Activated CD8-positive, alpha-beta T cell treated with anti-CD3 and anti-CD28 coated beads, Interleukin-2, amount 10 ng/mL, durations not matched to agents 7 days and 5 days (primary cell): ENCODE data around the gene XYLB. TPM values are rescaled to one million over a fixed set of nuclear protein-coding genes. Genes with fewer than 3 reads are reported as not detected.
"Not testable (repeated sequence)": the region's sequence is repeated elsewhere in the genome, so short reads cannot be mapped to it uniquely, and the experiment has no call there.

Experiments used
- ATAC-seq: fragments of 150-1000 bp; cut with Tn5 transposase; one replicate; pipeline ENCODE4 v1.10.0; 2021; ENCODE audit warnings: moderate library complexity
- CTCF ChIA-PET: fragments of 350-600 bp; sonication (Branson Sonifier 250); formaldehyde crosslinking; loops from one replicate; lab custom pipeline; 2021; ENCODE audit warnings: antibody characterized with exemption; lab: Charles Lee
- POLR2A ChIA-PET: fragments of 350-600 bp; sonication (Branson Sonifier 250); formaldehyde crosslinking; loops from one replicate; lab custom pipeline; 2021; ENCODE audit warnings: antibody characterized with exemption; lab: Charles Lee
- DNase-seq: peaks from one replicate; pipeline ENCODE4 v3.0.0-alpha.2; 2020
- H3K27ac Mint-ChIP-seq: one replicate; pipeline ENCODE4 v1.8.0; 2021; ENCODE audit warnings: mild to moderate bottlenecking, mixed read lengths
- H3K27me3 Mint-ChIP-seq: one replicate; pipeline ENCODE4 v1.8.0; 2021; ENCODE audit warnings: low read depth, mixed read lengths
- H3K36me3 Mint-ChIP-seq: one replicate; pipeline ENCODE4 v1.8.0; 2021; ENCODE audit warnings: low read depth, mixed read lengths
- H3K4me1 Mint-ChIP-seq: one replicate; pipeline ENCODE4 v1.8.0; 2021; ENCODE audit warnings: low read depth, mixed read lengths
- H3K4me3 Mint-ChIP-seq: one replicate; pipeline ENCODE4 v1.8.0; 2021; ENCODE audit warnings: mild to moderate bottlenecking, mixed read lengths
- H3K9me3 Mint-ChIP-seq: one replicate; pipeline ENCODE4 v1.8.0; 2022; ENCODE audit warnings: mixed read lengths; ENCODE audit not compliant: insufficient read depth
- total RNA-seq, 2 experiments: library from RNA; stranded (reverse); gene quantifications; one replicate each; pipeline ENCODE4 v1.2.3, GENCODE V29; 2021

XYLB gene
- total RNA-seq, 2 experiments from 2014 or later = 5.3 to 6.1 TPM

- POLR2A ChIA-PET = interaction anchor here (0.8 kb wide), 1 partner anchor 15 kb away, joined by 3 read pairs; no protein-coding TSS in a partner anchor
- Mint-ChIP-seq H3K4me3 (no peak overlapping the region), H3K36me3 (no peaks in the 10 kb centered on the region), H3K27me3 (peaks cover 2% of the 10 kb centered on the region), H3K9me3 (no peaks in the 10 kb centered on the region), H3K4me1 (no peaks in the 10 kb centered on the region), H3K27ac (no peak overlapping the region)
- CTCF ChIA-PET = no interaction called here
- ATAC-seq (no peak), DNase-seq (no peak)
Measured at GRCh38 chr3:38314112-38314763, 32.3 kb upstream of the XYLB start.

GRCh38 chr3:38314764-38315487 lies 31.7 kb upstream of the XYLB start:
- Mint-ChIP-seq H3K4me1 (no peaks in the 10 kb centered on the region), H3K9me3 (no peaks in the 10 kb centered on the region), H3K27ac (no peak overlapping the region), H3K4me3 (no peak overlapping the region), H3K36me3 (no peaks in the 10 kb centered on the region), H3K27me3 (no peaks in the 10 kb centered on the region)
- ChIA-PET CTCF (no interaction called here), POLR2A (interaction anchor here (0.8 kb wide), 1 partner anchor 16 kb away, joined by 3 read pairs; no protein-coding TSS in a partner anchor)
- no peak for ATAC-seq
- no peak for DNase-seq

- Mint-ChIP-seq H3K27ac (no peak overlapping the region), H3K36me3 (no peaks in the 10 kb centered on the region), H3K27me3 (no peaks in the 10 kb centered on the region), H3K4me1 (no peaks in the 10 kb centered on the region), H3K9me3 (no peaks in the 10 kb centered on the region), H3K4me3 (no peak overlapping the region)
- ChIA-PET CTCF (no interaction called here), POLR2A (interaction anchor here (0.8 kb wide), 1 partner anchor 16 kb away, joined by 3 read pairs; no protein-coding TSS in a partner anchor)
- ATAC-seq = no peak
- no peak for DNase-seq
Measured at GRCh38 chr3:38315488-38316230, 30.9 kb upstream of the XYLB start.

- Mint-ChIP-seq H3K4me3 (no peak overlapping the region), H3K4me1 (no peaks in the 10 kb centered on the region), H3K27ac (no peak overlapping the region), H3K27me3 (no peaks in the 10 kb centered on the region), H3K9me3 (no peaks in the 10 kb centered on the region), H3K36me3 (no peaks in the 10 kb centered on the region)
- ChIA-PET POLR2A (no interaction called here), CTCF (no interaction called here)
- no peak for DNase-seq
- no peak for ATAC-seq
Measured at GRCh38 chr3:38316356-38317191, 30.0 kb upstream of the XYLB start.

- Mint-ChIP-seq H3K4me3 (no peak overlapping the region), H3K27me3 (no peaks in the 10 kb centered on the region), H3K4me1 (no peaks in the 10 kb centered on the region), H3K27ac (no peak overlapping the region), H3K36me3 (no peaks in the 10 kb centered on the region), H3K9me3 (no peaks in the 10 kb centered on the region)
- ATAC-seq (no peak), DNase-seq (no peak)
- ChIA-PET CTCF (no interaction called here), POLR2A (no interaction called here)
Measured at GRCh38 chr3:38317192-38317759, 29.3 kb upstream of the XYLB start.

GRCh38 chr3:38318766-38319671 lies 27.6 kb upstream of the XYLB start:
- Mint-ChIP-seq H3K36me3 (no peaks in the 10 kb centered on the region), H3K4me1 (no peaks in the 10 kb centered on the region), H3K27me3 (peaks cover 6% of the 10 kb centered on the region), H3K9me3 (no peaks in the 10 kb centered on the region), H3K27ac (no peak overlapping the region), H3K4me3 (no peak overlapping the region)
- ChIA-PET CTCF (interaction anchor here (0.7 to 1.4 kb wide), 3 partner anchors 16 to 161 kb away, joined by 3 to 4 read pairs (median 4); no protein-coding TSS in a partner anchor), POLR2A (no interaction called here)
- DNase-seq (peak; percentile 6), ATAC-seq (no peak)

- POLR2A ChIA-PET, H3K27ac Mint-ChIP-seq, ATAC-seq, H3K9me3 Mint-ChIP-seq, H3K4me1 Mint-ChIP-seq, DNase-seq, H3K36me3 Mint-ChIP-seq, H3K4me3 Mint-ChIP-seq, CTCF ChIA-PET: not testable (repeated sequence)
- H3K27me3 Mint-ChIP-seq = peaks cover 12% of the 10 kb centered on the region
Measured at GRCh38 chr3:38320638-38321037, 25.9 kb upstream of the XYLB start.

- no peak for ATAC-seq
- no peak overlapping the region for H3K27ac Mint-ChIP-seq
- H3K4me3 Mint-ChIP-seq = no peak overlapping the region
- H3K36me3 Mint-ChIP-seq = no peaks in the 10 kb centered on the region
- no peaks in the 10 kb centered on the region for H3K9me3 Mint-ChIP-seq
- no peak for DNase-seq
- no peaks in the 10 kb centered on the region for H3K4me1 Mint-ChIP-seq
- CTCF ChIA-PET = no interaction called here
- H3K27me3 Mint-ChIP-seq = peaks cover 17% of the 10 kb centered on the region
- POLR2A ChIA-PET = no interaction called here
Measured at GRCh38 chr3:38323060-38323459, 23.5 kb upstream of the XYLB start.

- Mint-ChIP-seq H3K27ac (no peak overlapping the region), H3K4me1 (no peaks in the 10 kb centered on the region), H3K36me3 (no peaks in the 10 kb centered on the region), H3K27me3 (peaks cover 17% of the 10 kb centered on the region), H3K4me3 (no peak overlapping the region), H3K9me3 (no peaks in the 10 kb centered on the region)
- DNase-seq (no peak), ATAC-seq (no peak)
- ChIA-PET POLR2A (no interaction called here), CTCF (no interaction called here)
Measured at GRCh38 chr3:38325256-38325655, 21.3 kb upstream of the XYLB start.

- Mint-ChIP-seq H3K27ac (no peak overlapping the region), H3K4me1 (no peaks in the 10 kb centered on the region), H3K36me3 (no peaks in the 10 kb centered on the region), H3K4me3 (no peak overlapping the region), H3K9me3 (no peaks in the 10 kb centered on the region), H3K27me3 (peaks cover 17% of the 10 kb centered on the region)
- POLR2A ChIA-PET = interaction anchor here (1.2 kb wide), 1 partner anchor 203 kb away, joined by 3 read pairs; no protein-coding TSS in a partner anchor
- CTCF ChIA-PET = interaction anchor here (1.0 to 1.7 kb wide), 4 partner anchors 19 to 261 kb away, joined by 3 to 5 read pairs (median 4); partner anchors contain the start of genes EXOG and XYLB
- DNase-seq (peak; percentile 8), ATAC-seq (no peak)
Measured at GRCh38 chr3:38327335-38328009, 19.1 kb upstream of the XYLB start.
